Stimulated activated CD4-positive, alpha-beta T cell treated with anti-CD3 and anti-CD28 coated beads, Interleukin-12 subunit alpha, Interleukin-12 subunit beta, amount 100 ng/mL, for 24 hours (primary cell): ENCODE measurements around the gene CNDP1.
A peak's percentile ranks its signal among the peaks of the same experiment; 100 is the strongest.
"Not testable (repeated sequence)": the region's sequence is repeated elsewhere in the genome, so short reads cannot be mapped to it uniquely, and the experiment has no call there.

Source experiments
- DNase-seq, 2 experiments: peaks; one replicate each; pipeline ENCODE4 v3.0.0-alpha.2; 2020; ENCODE audit warnings: low read depth in 2 of 2

CNDP1 gene, protein sequence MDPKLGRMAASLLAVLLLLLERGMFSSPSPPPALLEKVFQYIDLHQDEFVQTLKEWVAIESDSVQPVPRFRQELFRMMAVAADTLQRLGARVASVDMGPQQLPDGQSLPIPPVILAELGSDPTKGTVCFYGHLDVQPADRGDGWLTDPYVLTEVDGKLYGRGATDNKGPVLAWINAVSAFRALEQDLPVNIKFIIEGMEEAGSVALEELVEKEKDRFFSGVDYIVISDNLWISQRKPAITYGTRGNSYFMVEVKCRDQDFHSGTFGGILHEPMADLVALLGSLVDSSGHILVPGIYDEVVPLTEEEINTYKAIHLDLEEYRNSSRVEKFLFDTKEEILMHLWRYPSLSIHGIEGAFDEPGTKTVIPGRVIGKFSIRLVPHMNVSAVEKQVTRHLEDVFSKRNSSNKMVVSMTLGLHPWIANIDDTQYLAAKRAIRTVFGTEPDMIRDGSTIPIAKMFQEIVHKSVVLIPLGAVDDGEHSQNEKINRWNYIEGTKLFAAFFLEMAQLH

DNA sequence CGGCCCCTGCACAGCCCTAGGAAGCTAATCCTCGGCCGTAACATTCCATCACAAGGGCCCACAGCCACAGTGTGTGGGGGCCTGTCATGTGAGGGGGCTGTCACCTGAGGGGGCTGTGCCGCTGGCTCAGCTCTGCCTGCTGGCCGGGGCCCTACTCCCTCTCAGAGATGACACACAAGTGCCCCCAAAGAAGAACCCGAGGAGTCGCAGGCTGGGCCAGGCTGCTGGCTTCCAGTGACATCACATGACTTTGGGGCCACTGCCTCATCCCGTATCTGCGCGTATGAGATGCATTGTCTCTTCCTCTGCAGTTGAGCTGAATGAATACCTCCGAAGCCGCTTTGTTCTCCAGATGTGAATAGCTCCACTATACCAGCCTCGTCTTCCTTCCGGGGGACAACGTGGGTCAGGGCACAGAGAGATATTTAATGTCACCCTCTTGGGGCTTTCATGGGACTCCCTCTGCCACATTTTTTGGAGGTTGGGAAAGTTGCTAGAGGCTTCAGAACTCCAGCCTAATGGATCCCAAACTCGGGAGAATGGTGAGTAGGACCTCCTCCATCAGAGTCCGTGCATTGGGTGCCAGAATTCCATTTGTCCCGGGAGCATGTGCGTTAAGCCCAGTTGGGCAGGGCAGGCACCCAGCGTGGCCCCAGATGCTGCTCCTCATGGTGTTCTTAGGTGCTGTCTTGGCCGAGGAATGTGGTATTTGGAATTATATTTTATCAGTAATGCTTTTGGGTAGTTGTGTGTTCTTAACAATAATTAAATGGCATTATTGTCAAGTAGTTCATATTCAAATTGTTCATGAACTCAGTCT lies at the start of gene CNDP1:
CNDP1 (plus strand) TSS at position 351 of the 820 bp plus-strand sequence; CDS start at position 519, 168 bp downstream.
- DNase-seq = no peak

DNA sequence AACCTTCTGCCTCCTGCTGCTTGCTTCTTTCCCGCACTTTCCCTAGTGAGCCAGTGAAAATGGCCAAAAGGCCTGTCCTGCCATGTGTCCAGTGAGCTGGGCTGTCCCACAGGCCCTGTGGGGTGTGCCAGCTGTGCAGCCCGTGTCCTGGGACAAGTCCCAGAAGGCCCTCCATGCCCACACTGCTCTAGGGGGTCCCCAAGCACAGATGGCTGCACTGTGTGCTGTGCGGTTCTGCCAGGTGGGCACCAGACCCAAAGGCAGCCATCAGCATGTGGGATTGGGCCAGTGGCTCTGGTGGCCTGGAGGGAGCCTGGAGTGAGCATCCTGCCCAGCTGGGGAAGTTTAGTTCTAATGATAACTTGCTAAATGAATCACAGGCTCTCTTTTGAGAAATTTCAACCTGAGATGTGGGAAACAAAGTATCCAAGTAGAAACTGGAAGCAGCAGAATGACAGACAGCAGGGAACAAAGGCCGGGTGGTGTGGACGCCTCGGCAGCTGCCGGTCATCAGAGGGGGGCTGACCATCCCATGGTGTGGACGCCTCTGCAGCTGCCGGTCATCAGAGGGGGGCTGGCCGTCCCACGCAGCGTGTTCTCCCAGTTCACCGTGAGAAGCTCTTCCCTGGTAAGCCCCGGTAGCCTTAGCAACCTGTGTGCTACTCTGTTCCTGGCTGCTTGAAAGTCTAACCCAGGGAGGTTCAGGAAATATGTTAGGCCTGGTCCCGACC lies 48.0 kb upstream of the CNDP1 start:
- no peak for DNase-seq

- no peak for DNase-seq
Measured at GRCh38 chr18:74488354-74488753, 45.9 kb upstream of the CNDP1 start.

DNA sequence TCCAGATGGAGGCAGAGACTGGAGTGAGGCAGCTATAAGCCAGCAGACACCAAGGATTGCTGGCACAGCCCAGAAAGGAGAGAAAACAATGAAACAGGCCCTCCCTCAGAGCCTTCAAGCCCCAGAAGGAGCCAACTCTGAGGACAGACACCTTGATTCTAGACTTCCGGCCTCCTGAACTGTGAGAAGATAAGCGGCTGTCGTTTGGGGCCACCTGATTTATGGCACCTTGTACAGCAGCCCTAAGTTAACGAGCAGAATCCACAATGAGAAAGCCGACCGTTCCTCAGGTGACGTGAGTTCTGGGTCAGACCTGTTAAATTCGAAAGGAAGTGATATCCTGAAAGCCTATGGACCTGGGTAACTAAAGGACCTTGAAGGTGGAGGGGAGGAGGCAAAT lies 45.4 kb upstream of the CNDP1 start:
- DNase-seq = no peak

DNA sequence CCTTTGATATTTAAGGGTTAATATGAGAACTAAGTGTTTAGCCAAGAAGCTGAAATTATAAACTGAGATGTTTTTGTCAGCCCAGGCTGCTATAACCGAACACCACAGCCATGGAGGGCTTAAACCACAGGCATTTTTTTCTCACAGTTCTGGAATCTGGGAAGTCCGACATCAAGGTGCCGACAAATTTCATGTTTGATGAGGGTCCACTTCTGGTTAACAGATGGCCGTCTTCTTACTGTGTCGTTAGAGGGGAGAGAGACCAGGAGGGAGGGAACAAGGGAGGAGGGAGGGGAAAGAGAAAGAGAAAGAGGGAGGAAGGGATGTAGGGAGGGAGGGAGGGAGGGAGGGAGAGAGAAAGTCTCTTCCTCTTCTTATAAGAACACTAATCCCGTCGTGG lies 44.6 kb upstream of the CNDP1 start:
- DNase-seq = no peak

GRCh38 chr18:74492259-74492658 lies 42.0 kb upstream of the CNDP1 start:
- DNase-seq = no peak

- DNase-seq = no peak
Measured at GRCh38 chr18:74493689-74494088, 40.6 kb upstream of the CNDP1 start.

DNA sequence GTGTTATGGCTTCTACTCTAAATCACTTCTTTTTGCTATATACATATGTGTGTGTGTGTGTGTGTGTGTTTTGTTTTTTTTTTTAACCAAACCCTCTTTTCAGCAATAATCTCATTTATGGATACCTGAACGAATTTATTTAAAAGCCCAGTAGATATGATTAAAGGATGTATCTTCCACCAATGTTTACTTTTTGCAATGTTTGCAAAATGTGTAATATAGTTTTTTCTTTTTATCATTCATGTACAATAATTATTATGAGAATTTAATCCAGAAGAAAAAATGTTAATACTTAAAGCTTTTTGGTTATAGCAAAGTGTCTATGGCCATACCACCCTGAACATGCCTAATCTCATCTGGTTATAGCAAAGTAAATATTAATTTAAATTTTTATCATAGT lies 39.8 kb upstream of the CNDP1 start:
- DNase-seq = no peak

DNA sequence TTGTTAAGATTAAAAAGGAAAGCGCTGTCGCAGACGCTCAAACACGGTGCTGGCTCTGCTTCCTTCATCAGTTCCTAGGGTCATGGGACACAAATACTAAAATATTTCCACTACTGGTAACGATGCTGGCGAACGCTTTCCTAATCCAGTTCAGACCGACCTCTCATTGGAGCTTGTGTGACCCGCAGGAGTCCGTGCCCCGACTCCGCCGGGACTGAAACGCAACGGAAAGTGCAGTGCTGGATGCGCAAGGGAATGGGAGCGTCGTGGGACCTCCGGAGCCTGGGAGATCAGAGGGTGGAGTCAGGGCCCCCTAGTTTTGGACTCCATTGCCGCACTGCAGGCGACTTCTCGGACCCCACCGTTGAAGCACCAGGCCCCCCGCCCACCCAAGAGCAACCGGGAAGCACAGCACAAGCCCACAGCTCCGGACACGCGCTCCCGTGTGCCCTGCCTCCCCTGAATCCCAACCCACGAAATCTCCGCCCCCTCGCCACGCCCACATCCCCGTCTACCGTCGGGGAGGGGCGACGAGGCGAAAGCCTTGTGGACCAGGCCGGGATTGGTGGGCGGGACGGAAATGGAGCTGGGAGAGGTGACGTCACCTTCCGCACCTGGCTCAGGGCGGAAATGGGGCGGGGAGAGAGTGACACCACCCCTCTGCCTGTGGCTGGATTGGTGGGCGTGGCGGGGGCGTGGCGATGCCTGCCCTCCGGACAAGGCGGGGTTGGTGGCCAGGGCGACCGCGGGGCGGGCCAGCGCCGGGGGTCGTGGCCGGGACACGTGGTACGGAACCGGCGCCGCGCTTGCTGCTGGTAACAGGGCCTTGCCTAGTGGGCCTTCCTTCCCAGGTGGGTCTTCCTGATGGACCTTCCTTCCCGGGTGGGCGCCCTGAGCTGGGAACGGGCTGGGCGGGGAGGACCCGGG lies 38.5 kb upstream of the CNDP1 start, which contains the start of gene CNDP2:
CNDP2 (plus strand) TSS at position 783 of the 927 bp plus-strand sequence. CDS start 3,611 bp downstream, outside the sequence.
- peak; percentile 98 to 100 for DNase-seq

DNA sequence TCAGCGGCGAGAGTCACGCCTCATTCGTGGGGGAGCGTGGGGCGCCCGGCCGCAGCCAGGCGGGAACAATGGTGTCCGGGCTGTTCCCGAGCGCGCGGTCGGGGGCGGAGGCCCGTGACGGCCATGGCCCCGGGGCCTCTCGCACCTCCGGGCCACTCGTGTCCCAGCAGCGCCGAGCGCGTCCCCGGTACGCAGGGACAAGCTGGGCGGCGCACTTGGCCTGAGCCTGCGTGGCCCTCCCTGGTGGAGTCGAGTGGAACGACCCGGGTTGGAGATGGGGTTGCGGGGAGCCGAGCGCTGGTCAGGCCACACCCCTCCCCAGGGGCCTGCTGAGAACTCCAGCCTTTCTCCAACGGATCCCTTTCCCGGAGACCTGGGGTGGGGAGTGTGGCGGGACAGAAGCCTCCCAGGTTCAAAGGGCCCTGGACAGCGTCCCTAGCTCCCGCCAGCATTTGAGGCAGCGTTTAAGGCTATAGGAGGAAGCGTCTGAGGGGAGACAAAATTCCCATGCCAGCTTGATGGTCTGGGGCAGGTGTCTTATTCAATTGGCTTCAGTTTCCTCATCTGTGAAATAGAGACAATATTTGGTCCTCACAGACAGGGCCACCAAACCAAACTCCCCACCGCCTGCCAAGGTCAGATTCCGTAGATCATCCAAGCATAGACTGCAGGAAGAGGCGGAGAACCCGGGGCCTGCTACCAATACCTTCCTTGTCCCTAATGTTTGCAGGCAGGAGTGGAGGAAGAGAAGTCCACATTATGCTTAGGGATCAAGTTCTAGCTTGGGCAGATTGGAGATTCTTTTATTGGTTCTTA lies 37.6 kb upstream of the CNDP1 start:
- DNase-seq = peak; percentile 7 to 20

- no peak for DNase-seq
Measured at GRCh38 chr18:74497324-74497676, 37.0 kb upstream of the CNDP1 start.

- DNase-seq = no peak
Measured at GRCh38 chr18:74497778-74498177, 36.5 kb upstream of the CNDP1 start.

GRCh38 chr18:74498712-74499627 lies 35.3 kb upstream of the CNDP1 start:
- DNase-seq = peak; percentile 68 to 72

- peak; percentile 8 to 29 for DNase-seq
Measured at GRCh38 chr18:74499633-74500032, 34.7 kb upstream of the CNDP1 start.

DNA sequence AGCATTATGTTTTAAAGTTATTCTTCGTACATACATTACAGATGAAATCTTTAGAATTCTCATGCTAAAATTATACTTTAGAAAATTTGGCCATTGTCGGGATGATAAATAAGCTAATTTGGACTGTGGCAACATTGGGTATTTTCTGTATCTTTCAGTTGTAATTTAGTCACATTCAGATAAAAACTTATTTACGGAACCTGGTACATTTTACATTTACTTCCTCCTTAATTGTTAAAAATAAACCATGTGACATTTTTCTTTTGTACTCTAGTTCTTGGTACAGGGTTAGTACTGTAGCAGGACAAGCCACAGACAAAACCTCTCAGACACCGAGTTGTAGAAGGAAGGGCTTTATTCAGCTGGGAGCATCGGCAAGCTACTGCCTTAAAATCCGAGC lies 33.9 kb upstream of the CNDP1 start:
- no peak for DNase-seq

GRCh38 chr18:74500774-74501173 lies 33.5 kb upstream of the CNDP1 start:
- DNase-seq = not testable (repeated sequence)

DNA sequence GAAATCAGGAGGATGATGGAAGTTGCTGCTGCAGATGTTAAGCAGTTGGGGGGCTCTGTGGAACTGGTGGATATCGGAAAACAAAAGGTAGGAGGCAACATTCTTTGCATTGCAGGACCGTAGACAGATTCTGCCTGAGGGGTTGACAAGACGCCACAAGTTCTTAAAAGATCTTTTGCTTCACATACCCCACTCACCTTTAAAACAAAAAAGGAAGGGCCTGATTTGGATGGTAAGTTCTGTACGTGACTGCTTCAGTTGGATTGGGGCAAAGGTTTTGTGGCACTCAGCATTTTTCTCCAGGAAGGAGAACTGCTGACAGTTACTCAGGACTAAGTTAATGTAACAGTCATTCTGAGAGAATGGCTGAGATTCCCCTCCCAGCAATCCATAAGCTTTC lies 32.9 kb upstream of the CNDP1 start:
- DNase-seq = no peak

- no peak for DNase-seq
Measured at GRCh38 chr18:74503137-74503536, 31.2 kb upstream of the CNDP1 start.

DNA sequence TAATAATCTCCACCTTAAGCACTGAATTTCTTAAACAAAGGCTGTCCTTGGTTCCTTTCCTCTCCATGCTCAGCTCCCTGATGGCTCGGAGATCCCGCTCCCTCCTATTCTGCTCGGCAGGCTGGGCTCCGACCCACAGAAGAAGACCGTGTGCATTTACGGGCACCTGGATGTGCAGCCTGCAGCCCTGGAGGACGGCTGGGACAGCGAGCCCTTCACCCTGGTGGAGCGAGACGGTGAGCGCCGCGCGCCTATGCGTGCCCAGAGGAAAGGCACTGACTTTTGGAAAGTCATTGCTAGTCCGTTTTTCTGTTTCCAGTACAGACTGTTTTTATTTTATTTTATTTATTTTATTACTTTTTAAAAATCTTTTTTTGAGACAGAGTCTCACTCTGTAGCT lies 28.5 kb upstream of the CNDP1 start:
- no peak for DNase-seq
